Hematopoietic multipotent progenitor cell treated with erythropoietin and hydrocortisone succinate and interleukin-3 and kit ligand, for 4 days (in vitro differentiated cells): ENCODE measurements around the gene RUSC1.

Source experiments
- DNase-seq: peaks from one replicate; pipeline ENCODE4 v3.0.0-alpha.2; 2015

RUSC1 gene

GRCh38 chr1:155296661-155297060 is 24.0 kb upstream of the RUSC1 start:
- DNase-seq = no peak

- no peak for DNase-seq
These were observed 23.3 kb upstream of the RUSC1 start for GRCh38 chr1:155297384-155297783.

GRCh38 chr1:155300024-155300423 is 20.7 kb upstream of the RUSC1 start:
- no peak for DNase-seq

- no peak for DNase-seq
These were observed 20.0 kb upstream of the RUSC1 start for GRCh38 chr1:155300553-155301329.

- peak; percentile 86 for DNase-seq
These were observed 19.3 kb upstream of the RUSC1 start, which contains the start of gene PKLR for GRCh38 chr1:155301342-155301841. Gene PKLR (minus strand): TSS chr1:155301438. CDS start chr1:155301395, 43 bp downstream.

GRCh38 chr1:155304558-155305063 is 16.1 kb upstream of the RUSC1 start:
- DNase-seq = no peak

DNA sequence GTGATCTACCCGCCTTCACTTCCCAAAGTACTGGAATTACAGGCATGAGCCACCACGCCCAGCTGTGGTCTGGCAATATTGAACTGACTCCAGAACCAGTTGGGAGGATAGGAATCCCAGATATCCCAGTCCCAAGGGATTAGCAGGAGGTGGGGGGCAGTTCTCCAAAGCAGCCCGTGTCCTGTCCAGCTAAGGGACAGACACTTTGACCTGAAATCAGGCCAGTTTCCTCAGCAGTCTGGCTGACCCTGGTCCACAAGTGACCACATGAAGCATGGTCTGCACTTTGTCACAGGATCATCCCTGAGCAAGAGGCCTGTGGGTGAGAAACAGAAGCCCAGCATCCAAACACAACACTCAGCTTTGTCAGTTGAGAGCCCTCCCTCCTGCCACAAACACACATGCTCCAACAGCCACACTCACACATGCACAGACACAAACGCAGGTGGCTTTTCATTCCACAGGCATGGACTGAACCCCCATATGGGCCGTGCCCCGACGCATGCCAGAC is 14.8 kb upstream of the RUSC1 start:
- DNase-seq = no peak

- peak; percentile 91 for DNase-seq
These were observed 13.4 kb upstream of the RUSC1 start for GRCh38 chr1:155307247-155307740.

DNA sequence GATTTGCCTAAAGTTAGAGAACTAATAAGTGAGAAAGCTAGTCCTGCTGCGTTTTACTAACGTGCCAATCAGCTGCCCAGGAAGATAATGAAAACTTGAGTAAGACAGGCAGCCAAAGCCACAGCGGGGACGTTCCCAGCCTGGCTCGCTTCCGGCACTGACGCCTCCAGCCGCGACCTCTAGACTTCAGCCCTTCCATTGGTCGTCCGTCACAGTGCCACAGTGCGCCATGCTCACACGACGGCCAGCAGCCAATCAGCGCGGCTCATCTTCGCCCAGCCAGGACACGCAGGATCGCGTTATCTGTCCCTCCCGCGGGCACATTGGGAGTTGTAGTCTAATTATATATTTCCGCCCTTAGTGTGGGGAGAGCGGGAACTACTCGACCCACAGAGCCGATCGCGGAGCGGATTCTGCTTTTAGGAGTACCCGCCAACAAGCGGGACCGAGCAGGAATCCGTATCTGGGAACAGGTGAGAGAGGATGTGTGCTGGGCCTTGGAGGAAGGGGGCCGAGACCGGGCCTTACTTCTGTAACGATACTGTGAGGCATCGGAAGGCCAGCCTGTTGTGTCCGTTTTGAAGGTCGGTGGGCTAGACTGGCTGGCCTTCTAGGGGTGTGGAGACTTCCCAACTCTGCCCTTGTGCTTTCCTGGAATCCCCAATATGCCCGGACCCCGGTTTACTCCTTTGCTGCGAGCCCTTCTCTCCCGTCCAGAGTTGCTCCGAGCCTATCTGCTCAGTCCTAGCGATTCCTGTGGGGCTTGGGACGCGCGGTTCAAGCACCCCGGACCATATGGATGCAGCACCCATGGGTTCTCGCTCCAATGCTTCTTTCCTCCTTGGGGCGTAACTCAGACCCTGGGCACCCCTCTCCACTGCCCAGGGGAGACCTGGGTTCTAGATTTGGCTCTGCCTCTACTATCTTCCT is 11.9 kb upstream of the RUSC1 start, which contains the start of gene FDPS:
TSS of gene FDPS (plus strand) at position 374 of the 930 bp plus-strand sequence. CDS start 924 bp downstream, outside the sequence.
- DNase-seq = peak; percentile 100

DNA sequence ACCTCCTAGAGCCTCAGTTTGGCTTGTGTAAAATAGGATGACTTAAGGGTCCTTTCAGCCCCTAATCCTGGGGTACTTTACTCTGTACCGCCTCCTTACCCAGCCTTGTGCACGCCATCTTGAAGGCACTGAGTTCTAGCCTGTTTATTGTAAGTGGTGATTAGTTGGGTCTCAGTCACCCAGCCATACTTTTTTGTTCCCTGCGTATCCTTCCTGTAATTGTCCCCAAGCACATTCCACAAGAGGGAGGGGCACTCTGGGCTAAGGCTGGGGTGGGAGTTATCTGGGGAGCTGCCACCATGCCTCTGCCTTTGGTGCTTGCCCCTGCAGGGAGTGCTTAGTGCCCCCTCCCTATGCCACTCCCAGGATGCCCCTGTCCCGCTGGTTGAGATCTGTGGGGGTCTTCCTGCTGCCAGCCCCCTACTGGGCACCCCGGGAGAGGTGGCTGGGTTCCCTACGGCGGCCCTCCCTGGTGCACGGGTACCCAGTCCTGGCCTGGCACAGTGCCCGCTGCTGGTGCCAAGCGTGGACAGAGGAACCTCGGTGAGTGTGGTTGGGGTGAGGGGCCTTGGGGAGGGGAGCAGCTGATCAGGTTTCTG is 11.2 kb upstream of the RUSC1 start:
- peak; percentile 60 for DNase-seq

DNA sequence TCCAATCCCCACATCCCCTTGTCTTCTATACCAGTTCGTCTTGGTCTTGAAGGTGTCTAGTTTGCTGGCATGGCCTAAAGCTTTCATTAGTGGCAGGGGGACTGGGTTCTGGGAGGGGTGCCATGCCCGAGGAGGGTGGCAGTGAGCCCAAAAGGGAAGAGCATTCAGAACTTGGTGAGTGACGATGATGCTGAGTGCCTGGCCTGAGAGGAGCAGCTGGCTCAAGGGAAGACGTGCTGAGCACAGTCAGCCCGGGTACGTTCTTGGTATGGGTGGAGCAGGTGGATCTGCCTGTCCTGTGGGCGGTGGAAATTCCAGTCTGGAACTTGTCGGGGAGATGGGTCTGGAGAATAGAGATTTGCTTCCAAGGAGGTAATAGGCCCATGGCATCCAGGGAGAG is 7.4 kb upstream of the RUSC1 start:
- DNase-seq = no peak

- DNase-seq = no peak
These were observed 3.8 kb upstream of the RUSC1 start for GRCh38 chr1:155316922-155317321.

- no peak for DNase-seq
These were observed 2.6 kb upstream of the RUSC1 start for GRCh38 chr1:155318082-155318481.

- DNase-seq = no peak
These were observed 1.2 kb upstream of the RUSC1 start for GRCh38 chr1:155319536-155319935.

GRCh38 chr1:155320252-155320651 is 442 bp upstream of the RUSC1 start:
- no peak for DNase-seq

DNA sequence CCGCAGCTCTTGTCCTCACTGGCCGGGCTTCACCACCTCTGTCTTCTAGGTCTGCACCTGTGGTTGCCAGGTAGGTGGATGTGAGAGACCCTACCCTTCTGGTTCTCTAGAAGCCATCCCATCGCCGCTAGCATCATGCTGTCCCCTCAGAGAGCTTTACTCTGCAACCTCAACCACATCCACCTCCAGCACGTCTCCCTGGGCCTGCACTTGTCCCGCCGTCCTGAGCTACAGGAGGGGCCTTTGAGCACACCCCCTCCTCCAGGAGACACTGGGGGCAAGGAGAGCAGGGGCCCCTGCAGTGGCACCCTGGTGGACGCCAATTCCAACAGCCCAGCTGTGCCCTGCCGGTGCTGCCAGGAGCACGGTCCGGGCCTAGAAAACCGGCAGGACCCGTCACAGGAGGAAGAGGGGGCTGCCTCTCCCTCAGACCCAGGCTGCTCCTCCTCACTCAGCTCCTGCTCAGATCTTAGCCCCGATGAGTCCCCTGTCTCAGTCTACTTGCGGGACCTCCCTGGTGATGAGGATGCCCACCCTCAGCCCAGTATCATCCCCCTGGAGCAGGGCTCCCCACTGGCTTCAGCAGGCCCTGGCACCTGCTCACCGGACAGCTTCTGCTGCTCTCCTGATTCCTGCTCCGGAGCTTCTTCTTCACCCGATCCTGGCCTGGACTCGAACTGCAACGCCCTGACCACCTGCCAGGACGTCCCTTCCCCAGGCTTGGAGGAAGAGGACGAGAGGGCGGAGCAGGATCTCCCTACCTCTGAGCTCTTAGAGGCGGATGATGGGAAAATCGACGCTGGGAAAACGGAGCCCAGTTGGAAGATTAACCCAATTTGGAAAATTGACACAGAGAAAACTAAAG is 1.2 kb downstream of the RUSC1 start:
- DNase-seq = no peak

DNA sequence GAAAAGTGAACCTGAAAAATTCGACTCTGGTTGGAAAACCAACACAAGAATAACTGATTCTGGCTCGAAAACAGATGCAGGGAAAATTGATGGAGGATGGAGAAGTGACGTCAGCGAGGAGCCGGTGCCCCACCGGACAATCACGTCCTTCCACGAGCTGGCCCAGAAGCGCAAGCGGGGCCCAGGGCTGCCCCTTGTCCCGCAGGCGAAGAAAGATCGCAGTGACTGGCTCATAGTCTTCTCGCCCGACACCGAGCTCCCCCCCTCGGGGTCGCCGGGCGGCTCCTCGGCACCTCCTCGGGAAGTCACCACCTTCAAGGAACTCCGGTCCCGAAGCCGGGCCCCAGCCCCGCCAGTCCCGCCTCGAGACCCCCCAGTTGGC is 1.9 kb downstream of the RUSC1 start:
- DNase-seq = peak; percentile 46

DNA sequence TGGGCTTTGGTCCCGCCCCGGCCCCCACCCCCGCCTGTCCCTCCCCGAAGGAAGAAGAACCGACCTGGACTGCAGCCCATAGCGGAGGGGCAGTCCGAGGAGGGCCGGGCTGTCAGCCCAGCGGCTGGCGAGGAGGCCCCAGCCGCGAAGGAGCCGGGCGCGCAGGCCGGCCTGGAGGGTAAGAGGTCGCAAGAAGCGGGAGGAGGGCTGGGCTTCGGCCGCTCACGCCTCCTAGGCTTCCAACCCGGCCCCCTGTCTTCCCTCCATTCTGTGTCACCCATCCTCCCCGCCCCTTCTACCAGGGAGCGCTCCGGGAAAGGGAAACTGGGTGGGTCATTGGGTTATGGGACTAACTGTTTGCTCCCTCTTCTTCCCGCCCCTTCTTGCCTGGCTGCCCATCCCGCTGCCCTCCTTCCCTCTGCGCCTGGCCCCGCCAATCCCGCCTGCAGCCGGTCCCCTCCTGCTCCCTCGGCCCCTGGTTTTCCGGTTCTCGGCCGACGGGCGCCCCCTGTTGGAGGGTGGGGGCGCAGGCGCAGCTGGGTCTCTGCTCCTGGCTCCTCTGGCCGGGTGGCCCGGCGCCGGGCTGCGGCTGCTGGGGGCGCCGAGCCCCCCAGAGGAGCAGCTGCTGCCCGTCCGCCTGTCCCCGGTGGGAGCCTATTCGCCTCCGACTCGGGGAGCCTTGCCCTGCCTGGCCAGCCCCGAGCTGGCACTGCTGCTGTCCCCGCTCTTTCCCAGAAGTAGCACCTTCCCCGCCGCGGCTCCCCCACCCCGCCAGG is 2.4 kb downstream of the RUSC1 start:
- peak; percentile 93 for DNase-seq

GRCh38 chr1:155323729-155324036 is 3.0 kb downstream of the RUSC1 start:
- DNase-seq = peak; percentile 95

- peak; percentile 98 for DNase-seq
These were observed 3.5 kb downstream of the RUSC1 start for GRCh38 chr1:155324037-155324716.
